Endothelial cell of umbilical vein (primary cell): Measurements from ENCODE around the gene SLC9C2. TPM values are rescaled to one million over a fixed set of nuclear protein-coding genes. Genes with fewer than 3 reads are reported as not detected.

Experiments
- BruUV-seq: library from RNA; stranded (reverse); fragments of 400-500 nt; replicated peaks from 2 replicates; lab custom pipeline; 2021; lab: Mats Ljungman, UMichigan
- CTCF ChIA-PET: fragments of 300-600, 350-600 bp; sonication (Branson Sonifier 250); formaldehyde crosslinking; loops from one replicate; lab custom pipeline; 2021; ENCODE audit warnings: antibody characterized with exemption, inconsistent platforms; lab: Charles Lee
- POLR2A ChIA-PET: fragments of 300-600, 350-600 bp; sonication (Branson Sonifier 250); formaldehyde crosslinking; loops from one replicate; lab custom pipeline; 2021; ENCODE audit warnings: antibody characterized with exemption, inconsistent platforms; lab: Charles Lee
- DNase-seq: peaks from one replicate; pipeline ENCODE4 v3.0.0-alpha.2; 2011; ENCODE audit warnings: low read depth, low spot score
- FAIRE-seq: peaks from 2 replicates; lab custom pipeline; 2011; peaks lifted over from hg19 to GRCh38; lab: Jason Lieb, UNC
- H2AFZ ChIP-seq: 2 replicates; pipeline ENCODE4 v1.6.0; 2012; ENCODE audit warnings: low read depth, low read length, control low read depth, inconsistent platforms
- H3K27ac ChIP-seq: 2 replicates; pipeline ENCODE4 v1.5.1; 2011; ENCODE audit warnings: low read depth, mild to moderate bottlenecking, control low read depth, low read length, moderate library complexity; ENCODE audit not compliant: insufficient read depth
- H3K27me3 ChIP-seq, 2 experiments: 2 replicates each; pipeline versions ENCODE4 v1.6.0 to v1.6.1; 2011; ENCODE audit warnings: low read length in 2 of 2, mixed read lengths in 1 of 2; ENCODE audit not compliant: control insufficient read depth in 2 of 2, insufficient read depth in 2 of 2
- H3K36me3 ChIP-seq, 2 experiments: 2 replicates in 1 of 2; 3 replicates in 1 of 2; pipeline ENCODE4 v1.5.1; 2011; ENCODE audit warnings: low read length in 2 of 2, mild to moderate bottlenecking in 1 of 2, moderate library complexity in 1 of 2; ENCODE audit not compliant: control insufficient read depth in 2 of 2, insufficient read depth in 2 of 2; ENCODE audit errors: extremely low read depth in 1 of 2
- H3K4me1 ChIP-seq: 3 replicates; pipeline ENCODE4 v1.5.1; 2011; ENCODE audit warnings: mild to moderate bottlenecking, low read length; ENCODE audit not compliant: control insufficient read depth, insufficient read depth; ENCODE audit errors: extremely low read depth
- H3K4me2 ChIP-seq: 2 replicates; pipeline ENCODE4 v1.6.1; 2011; ENCODE audit warnings: low read length, control low read depth, mixed read lengths; ENCODE audit not compliant: insufficient read depth
- H3K4me3 ChIP-seq, 3 experiments: fragments of 200-600 bp in 1 of 3; sonication (generic), shearing (Covaris generic) in 1 of 3; replicated peaks in 1 of 3; 2 replicates each; pipeline ENCODE4 v1.5.1; 2011 to 2016; ENCODE audit warnings: control low read depth in 3 of 3, low read length in 3 of 3, mild to moderate bottlenecking in 2 of 3, inconsistent platforms in 1 of 3, low read depth in 1 of 3, moderate library complexity in 1 of 3; ENCODE audit not compliant: insufficient read depth in 1 of 3
- H3K79me2 ChIP-seq: 2 replicates; pipeline ENCODE4 v1.6.0; 2012; ENCODE audit warnings: low read length, inconsistent platforms; ENCODE audit not compliant: control insufficient read depth, insufficient read depth
- H3K9ac ChIP-seq: replicated peaks from 2 replicates; pipeline ENCODE3; 2011; ENCODE audit warnings: low read length, control low read depth; ENCODE audit not compliant: insufficient read depth; ENCODE audit errors: extremely low read depth
- H3K9me1 ChIP-seq: replicated peaks from 3 replicates; pipeline ENCODE4 v1.6.0; 2011; ENCODE audit warnings: mild to moderate bottlenecking, low read length; ENCODE audit not compliant: control insufficient read depth, insufficient read depth; ENCODE audit errors: extremely low read depth
- H3K9me3 ChIP-seq: replicated peaks from 2 replicates; pipeline ENCODE4 v1.5.1; 2012; ENCODE audit warnings: low read length, inconsistent platforms; ENCODE audit not compliant: control insufficient read depth, insufficient read depth
- H4K20me1 ChIP-seq: replicated peaks from 2 replicates; pipeline ENCODE3; 2011; ENCODE audit warnings: mild to moderate bottlenecking, low read length; ENCODE audit not compliant: control insufficient read depth, insufficient read depth; ENCODE audit errors: extremely low read depth
- CTCF ChIP-seq, 2 donors: IDR thresholded peaks; 1 replicate in 1 of 2; 2 replicates in 1 of 2; pipeline ENCODE4 v1.5.1; 2011; ENCODE audit warnings: low read length in 2 of 2, mild to moderate bottlenecking in 2 of 2, moderate library complexity in 2 of 2, control low read depth in 1 of 2, inconsistent platforms in 1 of 2, low read depth in 1 of 2; ENCODE audit not compliant: insufficient read depth in 1 of 2; ENCODE audit errors: extremely low read depth in 1 of 2
- EZH2 ChIP-seq: IDR thresholded peaks from 2 replicates; pipeline ENCODE4 v1.6.1; 2012; ENCODE audit warnings: borderline replicate concordance, low read depth, mild to moderate bottlenecking, moderate library complexity, low read length, inconsistent platforms; ENCODE audit not compliant: severe bottlenecking
- FOS ChIP-seq: IDR thresholded peaks from 2 replicates; pipeline ENCODE4 v1.6.1; 2011; ENCODE audit warnings: mild to moderate bottlenecking, low read length, moderate library complexity, borderline replicate concordance; ENCODE audit not compliant: insufficient read depth
- GATA2 ChIP-seq: IDR thresholded peaks from 2 replicates; pipeline ENCODE4 v1.7.0; 2011; ENCODE audit warnings: low read depth, mild to moderate bottlenecking, moderate library complexity, mixed read lengths, low read length; ENCODE audit not compliant: insufficient read length, insufficient read depth
- JUN ChIP-seq: IDR thresholded peaks from 2 replicates; pipeline ENCODE4 v1.6.1; 2011; ENCODE audit warnings: borderline replicate concordance, low read depth; ENCODE audit not compliant: insufficient read length, insufficient read depth
- MYC ChIP-seq: IDR thresholded peaks from one replicate; pipeline ENCODE4 v1.6.1; 2011; ENCODE audit warnings: mild to moderate bottlenecking, low read depth, low read length
- POLR2A ChIP-seq: IDR thresholded peaks from 2 replicates; pipeline ENCODE4 v1.6.1; 2012; ENCODE audit warnings: low read depth, mild to moderate bottlenecking, control low read depth, low read length
- POLR2AphosphoS5 ChIP-seq: IDR thresholded peaks from 2 replicates; pipeline ENCODE4 v1.6.1; 2012; ENCODE audit warnings: low read depth, mild to moderate bottlenecking, control low read depth, low read length, moderate library complexity; ENCODE audit not compliant: insufficient read depth
- dilution Hi-C: fragments of 300-500 bp; cut with MboI; formaldehyde crosslinking; loops from one replicate; pipeline ENCODE4 v1.15.0; 2019; ENCODE audit warnings: low sequenced_read_pairs; ENCODE audit not compliant: extremely low pct_ligation_motif_present
- intact Hi-C: fragments of 100-400 bp; cut with micrococcal nuclease; formaldehyde crosslinking; loops from one replicate; pipeline ENCODE4 v1.10.0; 2022
- polyA plus RNA-seq, 4 experiments: library from polyadenylated mRNA; depleted of rRNA in 3 of 4; stranded (reverse) in 3 of 4; unstranded in 1 of 4; fragments of >200 nt; gene quantifications; 2 replicates each; pipeline versions ENCODE4 v1.2.1 to v1.2.3, GENCODE V29; 2011 to 2012; ENCODE audit warnings: missing spikeins in 1 of 4
- total RNA-seq: library from RNA; stranded (reverse); gene quantifications from 2 replicates; pipeline ENCODE4 v1.2.3, GENCODE V29; 2021
- TF ChIP-seq, protein P1 (sequence below): IDR thresholded peaks from 2 replicates; pipeline ENCODE4 v1.6.1; 2011; ENCODE audit not compliant: insufficient read depth, insufficient read length

Gene SLC9C2
- total and polyA plus RNA-seq, 2 donors (not counting 3 experiments of a cell fraction or from before 2014, with no cell fraction given), result 0.15 TPM; not detected in 1

- no peaks in the 10 kb centered on the region for H4K20me1 ChIP-seq
- H3K27me3 ChIP-seq, result peaks cover 0 to 3% of the 10 kb centered on the region in 2 experiments
- DNase-seq (no peak), FAIRE-seq (no peak)
- CTCF ChIA-PET, result no interaction called here
- H3K9me1 ChIP-seq, result no peaks in the 10 kb centered on the region
- intact Hi-C loops, result no loop called here
- no peaks in the 10 kb centered on the region for H3K79me2 ChIP-seq
- TF ChIP-seq GATA2, result no peak
- TF ChIP-seq JUN, result no peak
- TF ChIP-seq, protein P1, sequence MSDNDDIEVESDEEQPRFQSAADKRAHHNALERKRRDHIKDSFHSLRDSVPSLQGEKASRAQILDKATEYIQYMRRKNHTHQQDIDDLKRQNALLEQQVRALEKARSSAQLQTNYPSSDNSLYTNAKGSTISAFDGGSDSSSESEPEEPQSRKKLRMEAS, result no peak
- TF ChIP-seq MYC, result no peak
- TF ChIP-seq FOS, result no peak
- TF ChIP-seq POLR2A, result no peak
- no peak for TF ChIP-seq CTCF (IDR thresholded peaks at IDR 0.05; ENCODE audit: extremely low read depth in 1 of 2, insufficient read depth in 1 of 2, low read depth in 1 of 2, low read length in 2 of 2)
- TF ChIP-seq POLR2AphosphoS5, result no peak
- TF ChIP-seq EZH2, result no peak
- H3K27ac ChIP-seq, result no peak overlapping the region
- POLR2A ChIA-PET, result no interaction called here
- no peak overlapping the region for H3K4me3 ChIP-seq
- H3K4me1 ChIP-seq, result no peaks in the 10 kb centered on the region
- no peak overlapping the region for H3K9ac ChIP-seq
- no TSS peak for BruUV-seq
- H3K9me3 ChIP-seq, result no peaks in the 10 kb centered on the region
- dilution Hi-C loops, result no loop called here
- H3K4me2 ChIP-seq, result no peak overlapping the region
- H3K36me3 ChIP-seq, result no peaks in the 10 kb centered on the region
- no peak overlapping the region for H2AFZ ChIP-seq
Observed at GRCh38 chr1:173525926-173526325, 76.9 kb downstream of the SLC9C2 start.
